RKO (cell line): ENCODE data around the gene PCBP4.
"Not testable (repeated sequence)": the region's sequence is repeated elsewhere in the genome, so short reads cannot be mapped to it uniquely, and the experiment has no call there.

ENCODE experiments used
- DNase-seq: peaks from one replicate; pipeline ENCODE4 v3.0.0-alpha.2; 2016; ENCODE audit warnings: low spot score

PCBP4 gene

GRCh38 chr3:51994530-51994929 is 27.3 kb upstream of the PCBP4 start:
- no peak for DNase-seq

GRCh38 chr3:51993657-51994056 is 26.4 kb upstream of the PCBP4 start:
- DNase-seq, result not testable (repeated sequence)

GRCh38 chr3:51992017-51992682 is 24.9 kb upstream of the PCBP4 start:
- DNase-seq, result no peak

GRCh38 chr3:51990501-51990971 is 23.3 kb upstream of the PCBP4 start:
- not testable (repeated sequence) for DNase-seq

GRCh38 chr3:51988286-51989146 is 21.3 kb upstream of the PCBP4 start:
- no peak for DNase-seq

- no peak for DNase-seq
Measured at GRCh38 chr3:51987568-51987967, 20.3 kb upstream of the PCBP4 start.

GRCh38 chr3:51986010-51986947 is 19.0 kb upstream of the PCBP4 start:
- DNase-seq, result no peak

GRCh38 chr3:51985063-51985462 is 17.8 kb upstream of the PCBP4 start:
- no peak for DNase-seq

- no peak for DNase-seq
Measured at GRCh38 chr3:51984269-51984647, 17.0 kb upstream of the PCBP4 start.

GRCh38 chr3:51983578-51984268 is 16.5 kb upstream of the PCBP4 start:
- no peak for DNase-seq

- peak; percentile 91 for DNase-seq
Measured at GRCh38 chr3:51982838-51983577, 15.8 kb upstream of the PCBP4 start, which contains the start of gene ACY1. Gene ACY1 (plus strand): TSS chr3:51983535. CDS start chr3:51984065, 530 bp downstream.

- peak; percentile 89 for DNase-seq
Measured at GRCh38 chr3:51982352-51982837, 15.1 kb upstream of the PCBP4 start.

GRCh38 chr3:51980253-51980652 is 13.0 kb upstream of the PCBP4 start:
- DNase-seq, result no peak

- no peak for DNase-seq
Measured at GRCh38 chr3:51978143-51978502, 10.9 kb upstream of the PCBP4 start.

GRCh38 chr3:51977446-51978142 is 10.3 kb upstream of the PCBP4 start:
- DNase-seq, result no peak

GRCh38 chr3:51975852-51976549 is 8.7 kb upstream of the PCBP4 start:
- no peak for DNase-seq

- peak; percentile 81 for DNase-seq
Measured at GRCh38 chr3:51974963-51975851, 8.0 kb upstream of the PCBP4 start, which contains the start of gene ABHD14A. Gene ABHD14A (plus strand): TSS chr3:51975064. CDS start chr3:51975136, 72 bp downstream.

GRCh38 chr3:51974277-51974962 is 7.2 kb upstream of the PCBP4 start:
- peak; percentile 54 for DNase-seq
